ENCODE data around the gene ABHD17B. TPM values are rescaled to one million over a fixed set of nuclear protein-coding genes. Genes with fewer than 3 reads are reported as not detected.

ABHD17B gene
- total and polyA plus RNA-seq, 8 donors: 1.9 to 9.7 (median 5.3) TPM

DNA sequence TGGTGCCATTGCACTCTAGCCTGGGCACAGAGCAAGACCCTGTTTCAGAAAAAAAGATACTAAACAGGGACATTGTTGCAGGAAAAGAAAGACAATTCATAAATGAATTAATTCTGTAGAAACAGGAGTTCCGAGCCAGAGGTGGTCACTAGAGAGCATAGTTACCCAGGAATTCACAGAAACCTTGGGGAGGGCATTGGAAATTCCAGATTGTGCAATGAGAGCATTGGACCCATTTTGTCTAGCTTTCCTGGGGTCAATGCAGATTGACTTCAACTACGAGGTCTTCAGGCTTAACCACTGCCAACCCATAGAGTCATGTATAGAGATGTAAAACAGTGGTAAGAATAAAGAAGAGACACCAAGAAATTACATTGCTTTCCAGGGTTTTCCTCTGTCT is 63.1 kb downstream of the ABHD17B start:
- FAIRE-seq (no peak), DNase-seq (no peak), ATAC-seq (no peak)
- Histone ChIP-seq H3K4me3 (no peak overlapping the region), H3K9me3 (no peaks in the 10 kb centered on the region), H3K4me1 (no peaks in the 10 kb centered on the region), H3K27ac (no peak overlapping the region), H3K36me3 (no peaks in the 10 kb centered on the region), H3K27me3 (no peaks in the 10 kb centered on the region)
- intact Hi-C loops (cut with DNase I): no loop called here
- TF ChIP-seq, protein P1, sequence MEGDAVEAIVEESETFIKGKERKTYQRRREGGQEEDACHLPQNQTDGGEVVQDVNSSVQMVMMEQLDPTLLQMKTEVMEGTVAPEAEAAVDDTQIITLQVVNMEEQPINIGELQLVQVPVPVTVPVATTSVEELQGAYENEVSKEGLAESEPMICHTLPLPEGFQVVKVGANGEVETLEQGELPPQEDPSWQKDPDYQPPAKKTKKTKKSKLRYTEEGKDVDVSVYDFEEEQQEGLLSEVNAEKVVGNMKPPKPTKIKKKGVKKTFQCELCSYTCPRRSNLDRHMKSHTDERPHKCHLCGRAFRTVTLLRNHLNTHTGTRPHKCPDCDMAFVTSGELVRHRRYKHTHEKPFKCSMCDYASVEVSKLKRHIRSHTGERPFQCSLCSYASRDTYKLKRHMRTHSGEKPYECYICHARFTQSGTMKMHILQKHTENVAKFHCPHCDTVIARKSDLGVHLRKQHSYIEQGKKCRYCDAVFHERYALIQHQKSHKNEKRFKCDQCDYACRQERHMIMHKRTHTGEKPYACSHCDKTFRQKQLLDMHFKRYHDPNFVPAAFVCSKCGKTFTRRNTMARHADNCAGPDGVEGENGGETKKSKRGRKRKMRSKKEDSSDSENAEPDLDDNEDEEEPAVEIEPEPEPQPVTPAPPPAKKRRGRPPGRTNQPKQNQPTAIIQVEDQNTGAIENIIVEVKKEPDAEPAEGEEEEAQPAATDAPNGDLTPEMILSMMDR (IDR thresholded peaks at IDR 0.05): no peak
- 75 to 79% methylated on average over 2 of the region's 2 CpGs for WGBS, 2 donors

DNA sequence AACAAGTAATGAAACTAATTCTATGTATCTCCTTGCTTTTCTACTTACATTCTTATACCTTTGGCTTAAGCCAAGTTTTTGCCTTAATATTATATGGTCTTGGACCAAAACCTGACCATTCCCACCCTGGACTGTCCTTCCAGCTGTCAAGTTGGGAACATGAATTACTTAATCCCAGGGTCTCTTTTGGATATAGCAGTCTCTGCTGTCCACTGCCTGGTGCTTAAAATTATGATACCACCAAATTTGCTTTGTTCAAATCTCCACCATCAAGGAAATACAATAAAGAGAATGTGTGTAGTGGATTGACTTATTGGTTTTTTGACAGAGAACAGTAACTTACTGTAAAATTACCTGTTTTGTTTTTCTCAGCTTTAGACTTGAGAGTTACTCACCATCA is 66.2 kb downstream of the ABHD17B start:
- no peak for FAIRE-seq
- TF ChIP-seq, protein P1 (IDR thresholded peaks at IDR 0.05): no peak
- no peaks in the 10 kb centered on the region for H3K27me3 ChIP-seq
- no peaks in the 10 kb centered on the region for H3K4me1 ChIP-seq
- no peaks in the 10 kb centered on the region for H3K9me3 ChIP-seq
- H3K36me3 ChIP-seq: no peaks in the 10 kb centered on the region
- ATAC-seq: no peak
- no peak overlapping the region for H3K4me3 ChIP-seq
- no peak overlapping the region for H3K27ac ChIP-seq
- DNase-seq: no peak
- intact Hi-C loops (cut with DNase I): no loop called here

DNA sequence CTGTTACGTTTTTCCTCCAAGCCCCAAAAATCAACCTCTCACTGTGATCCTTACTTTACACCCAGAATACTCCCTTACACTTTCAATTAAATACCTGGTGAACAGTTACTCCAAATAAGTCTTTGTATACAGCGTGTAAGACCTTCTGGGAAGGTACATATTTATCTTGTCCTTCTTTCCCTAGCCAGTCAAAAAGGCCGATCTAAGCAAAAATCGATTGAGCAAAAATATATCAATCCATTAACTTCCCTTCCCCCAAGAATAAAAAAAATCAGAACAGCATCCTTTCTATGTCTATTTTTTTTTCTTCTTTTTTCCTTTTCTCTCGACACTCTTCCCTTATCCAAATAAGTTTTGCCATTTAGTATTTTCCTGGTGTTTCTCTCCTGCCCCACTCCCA is 71.3 kb downstream of the ABHD17B start:
- ATAC-seq: no peak
- H3K27me3 ChIP-seq: no peaks in the 10 kb centered on the region
- TF ChIP-seq, protein P1 (IDR thresholded peaks at IDR 0.05): no peak
- intact Hi-C loops (cut with DNase I): no loop called here
- no peak for FAIRE-seq
- no peaks in the 10 kb centered on the region for H3K36me3 ChIP-seq
- no peaks in the 10 kb centered on the region for H3K4me1 ChIP-seq
- WGBS, 2 donors: 78 to 88% methylated on average over 5 of the region's 5 CpGs
- no peak for DNase-seq
- H3K27ac ChIP-seq: no peak overlapping the region
- H3K9me3 ChIP-seq: no peaks in the 10 kb centered on the region
- no peak overlapping the region for H3K4me3 ChIP-seq

DNA sequence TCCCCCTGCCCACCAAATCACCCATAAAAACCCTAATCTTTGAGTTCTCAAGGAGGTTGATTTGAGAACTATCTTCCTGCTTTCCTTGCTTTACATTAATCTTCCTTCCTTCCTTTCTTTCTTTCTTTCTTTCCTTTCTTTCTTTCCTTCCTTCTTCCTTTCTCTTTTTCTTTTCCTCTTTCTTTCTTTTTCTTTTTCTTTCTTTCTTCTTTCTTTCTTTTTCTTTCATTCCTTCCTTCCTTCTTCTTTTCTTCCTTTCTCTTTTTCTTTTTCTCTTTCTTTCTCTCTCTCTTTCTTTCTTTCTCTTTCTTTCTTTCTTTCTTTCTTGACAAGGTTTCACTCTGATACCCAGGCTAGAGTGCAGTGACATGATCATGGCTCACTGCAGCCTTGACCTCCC is 75.4 kb downstream of the ABHD17B start:
- DNase-seq (no peak), ATAC-seq (no peak), FAIRE-seq (no peak)
- intact Hi-C loops (cut with DNase I): no loop called here
- H3K4me1 ChIP-seq: no peaks in the 10 kb centered on the region
- H3K4me3 ChIP-seq: no peak overlapping the region
- TF ChIP-seq, protein P1 (IDR thresholded peaks at IDR 0.05): no peak
- H3K9me3 ChIP-seq: peaks cover 0 to 5% (median 0%) of the 10 kb centered on the region in 4 donors
- H3K36me3 ChIP-seq: no peaks in the 10 kb centered on the region
- no peak overlapping the region for H3K27ac ChIP-seq
- H3K27me3 ChIP-seq: no peaks in the 10 kb centered on the region

DNA sequence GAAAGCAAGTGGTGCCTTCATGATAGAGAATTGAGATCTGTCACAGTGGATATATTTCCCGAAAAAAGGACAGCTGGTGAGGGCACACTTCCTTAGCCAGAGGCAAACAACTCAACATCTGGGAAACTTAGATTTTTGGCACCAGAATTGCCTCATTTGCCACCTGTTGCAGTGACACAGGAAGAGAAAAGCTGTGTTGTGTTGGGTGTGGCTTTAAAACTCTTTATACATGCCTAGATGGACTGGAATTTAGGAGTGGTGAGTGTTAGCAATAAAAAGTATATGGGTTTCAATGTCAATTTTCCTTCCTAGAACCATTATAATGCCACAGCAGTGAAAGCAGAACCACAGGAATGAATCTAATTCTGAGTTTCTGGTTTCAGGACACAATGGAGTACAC is 80.1 kb downstream of the ABHD17B start:
- no peak for FAIRE-seq
- Histone ChIP-seq H3K27ac (no peak overlapping the region), H3K27me3 (no peaks in the 10 kb centered on the region), H3K36me3 (no peaks in the 10 kb centered on the region), H3K4me1 (no peaks in the 10 kb centered on the region), H3K4me3 (no peak overlapping the region), H3K9me3 (peaks cover 0 to 5% (median 0%) of the 10 kb centered on the region in 4 donors)
- no peak for ATAC-seq
- 56 to 61% methylated on average over 1 of the region's 1 CpG for WGBS, 2 donors
- intact Hi-C loops (cut with DNase I): no loop called here
- TF ChIP-seq, protein P1 (IDR thresholded peaks at IDR 0.05): no peak
- no peak for DNase-seq

All from pancreas (tissue), 10 donors.